GM21367 (cell line): ENCODE measurements around the gene MPG.

ENCODE experiments used
- ATAC-seq: cut with Tn5 transposase; IDR thresholded peaks from one replicate; pipeline ENCODE4 v1.9.1; 2021; ENCODE audit not compliant: unreplicated experiment

The MPG gene

DNA sequence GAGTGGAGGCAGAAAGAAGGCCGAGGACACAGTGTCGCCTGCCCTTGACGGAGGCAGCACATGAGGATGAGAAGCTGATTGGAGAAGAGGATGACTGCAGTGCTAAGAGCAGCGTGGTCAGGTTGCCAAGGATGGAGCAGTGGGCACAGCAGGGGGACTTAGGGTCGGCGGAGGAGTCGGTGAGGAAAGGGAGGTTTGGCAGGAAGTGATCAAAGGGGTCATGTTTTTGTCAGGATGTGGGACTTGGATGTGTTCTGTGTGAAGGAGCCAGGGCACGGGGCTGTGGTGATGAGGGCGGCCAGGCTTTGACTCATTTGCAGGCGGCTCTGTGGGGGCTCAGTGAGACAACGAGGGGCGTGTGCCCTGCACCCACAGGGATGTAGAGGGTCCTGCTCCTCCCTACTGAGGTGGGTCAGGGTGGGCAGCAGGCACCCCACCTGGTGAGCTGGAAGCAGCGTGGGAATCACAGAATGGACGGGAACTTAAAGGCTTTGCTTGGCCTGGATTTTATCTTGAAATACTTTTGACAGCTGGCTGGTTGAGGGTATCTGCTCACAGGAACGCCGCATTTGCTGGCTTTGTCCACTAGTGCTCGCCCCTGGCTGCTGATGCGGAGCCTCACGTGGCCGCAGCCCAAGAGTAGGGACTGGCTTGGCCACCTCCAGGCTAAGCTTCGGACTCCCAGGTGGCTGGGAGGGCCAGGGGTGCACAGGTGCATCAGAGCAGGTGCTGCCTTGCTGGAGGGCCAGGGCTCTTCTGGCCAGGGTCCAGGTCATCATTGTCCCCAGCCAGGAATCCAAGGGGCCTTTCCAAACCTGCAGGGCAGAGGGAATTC, 6.0 kb downstream of the MPG start:
- no peak for ATAC-seq

GRCh38 chr16:84718-85406, 6.8 kb downstream of the MPG start:
- peak; percentile 49 for ATAC-seq

DNA sequence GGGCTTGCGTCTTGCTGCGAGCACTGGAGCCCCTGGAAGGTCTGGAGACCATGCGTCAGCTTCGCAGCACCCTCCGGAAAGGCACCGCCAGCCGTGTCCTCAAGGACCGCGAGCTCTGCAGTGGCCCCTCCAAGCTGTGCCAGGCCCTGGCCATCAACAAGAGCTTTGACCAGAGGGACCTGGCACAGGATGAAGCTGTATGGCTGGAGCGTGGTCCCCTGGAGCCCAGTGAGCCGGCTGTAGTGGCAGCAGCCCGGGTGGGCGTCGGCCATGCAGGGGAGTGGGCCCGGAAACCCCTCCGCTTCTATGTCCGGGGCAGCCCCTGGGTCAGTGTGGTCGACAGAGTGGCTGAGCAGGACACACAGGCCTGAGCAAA, 7.4 kb downstream of the MPG start:
- ATAC-seq: no peak

DNA sequence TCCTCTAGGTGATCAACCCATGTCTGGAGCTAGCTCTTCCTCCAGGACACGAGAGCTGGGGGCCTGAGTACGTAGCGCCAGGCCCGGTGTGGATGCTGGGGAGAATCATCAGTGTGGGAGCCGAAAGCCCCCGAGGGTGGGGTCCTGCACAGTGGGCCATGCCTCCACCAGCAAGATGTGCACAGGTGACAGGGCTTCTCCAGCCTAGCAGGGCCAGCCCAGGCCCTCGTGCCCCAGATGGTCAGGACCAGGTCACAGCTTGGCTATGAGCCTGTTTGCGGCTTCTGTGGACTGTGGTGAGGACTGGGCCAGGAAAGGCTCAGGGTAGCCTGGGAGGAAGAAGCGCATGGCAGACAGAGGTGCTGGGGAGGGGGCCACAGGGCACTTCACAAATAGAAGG, 7.8 kb downstream of the MPG start:
- ATAC-seq: no peak

DNA sequence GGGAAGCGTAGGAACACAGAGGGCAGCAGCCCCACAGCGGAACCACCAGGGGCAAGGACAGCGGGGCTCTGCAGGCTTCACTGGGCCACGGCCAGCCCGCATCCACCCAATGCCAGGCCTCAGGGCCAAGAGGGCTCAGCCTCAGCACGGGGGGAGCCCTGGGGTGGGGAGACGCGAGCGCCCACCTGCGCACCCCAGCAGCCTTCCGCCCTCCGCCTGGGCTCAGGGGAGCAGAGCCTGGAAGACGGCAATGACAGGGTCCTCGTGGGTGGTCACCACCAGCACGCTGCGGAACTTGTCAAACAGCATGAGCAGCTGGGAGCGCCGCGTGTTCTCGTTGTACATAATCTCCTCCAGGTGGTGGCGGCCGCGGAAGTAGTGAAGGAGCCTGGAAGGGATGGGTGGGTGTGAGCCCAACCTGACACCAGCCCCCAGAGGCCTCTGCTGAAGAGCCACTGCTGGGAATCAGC, 8.5 kb downstream of the MPG start:
- no peak for ATAC-seq

GRCh38 chr16:88613-89012, 10.6 kb downstream of the MPG start:
- ATAC-seq: no peak

- no peak for ATAC-seq
These were observed 11.6 kb downstream of the MPG start for GRCh38 chr16:89391-90302.

GRCh38 chr16:91484-91883, 13.5 kb downstream of the MPG start:
- no peak for ATAC-seq

DNA sequence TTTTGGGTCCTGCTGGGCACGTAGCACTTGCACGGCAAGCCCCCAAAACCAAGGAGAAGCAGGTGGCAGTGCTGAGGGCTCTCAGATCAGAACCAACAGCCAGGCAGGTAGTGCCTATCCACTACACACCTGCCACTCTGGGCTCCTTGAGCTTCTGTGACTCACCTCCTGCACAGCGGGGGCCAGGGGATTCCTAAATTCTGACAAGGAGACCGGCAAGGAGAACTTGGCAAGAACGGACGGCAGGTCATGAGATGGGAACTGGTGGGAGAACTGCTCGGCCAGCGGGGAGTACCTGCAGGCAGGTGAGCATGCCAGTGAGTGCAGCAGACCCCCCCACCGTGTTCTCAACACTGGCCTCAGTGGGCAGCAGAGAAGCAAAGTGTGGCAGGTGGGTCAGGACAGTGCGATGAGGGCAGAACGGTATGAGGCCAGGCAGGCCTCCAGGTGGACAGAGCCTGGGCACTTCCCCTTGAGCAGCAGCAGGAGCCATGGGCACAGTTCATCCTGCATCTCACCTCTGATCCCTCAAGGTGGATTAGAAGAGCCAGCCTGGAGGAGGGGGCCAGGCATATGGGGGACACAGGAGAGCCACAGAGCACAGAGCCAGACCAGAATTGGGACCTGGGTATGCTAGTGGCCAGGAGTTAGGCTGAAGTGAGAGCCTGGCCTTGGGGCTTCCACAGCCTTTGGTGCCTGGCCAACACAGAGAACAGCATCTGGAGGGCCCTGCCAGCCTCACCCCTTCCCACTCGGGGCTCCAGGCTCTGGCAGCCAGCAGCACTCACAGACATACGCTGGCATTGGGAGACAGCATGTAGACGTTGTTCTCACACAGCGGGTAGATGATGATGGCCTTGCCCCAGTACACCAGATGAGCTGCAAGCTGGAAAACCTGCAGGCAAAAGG, 14.7 kb downstream of the MPG start:
- ATAC-seq: no peak

DNA sequence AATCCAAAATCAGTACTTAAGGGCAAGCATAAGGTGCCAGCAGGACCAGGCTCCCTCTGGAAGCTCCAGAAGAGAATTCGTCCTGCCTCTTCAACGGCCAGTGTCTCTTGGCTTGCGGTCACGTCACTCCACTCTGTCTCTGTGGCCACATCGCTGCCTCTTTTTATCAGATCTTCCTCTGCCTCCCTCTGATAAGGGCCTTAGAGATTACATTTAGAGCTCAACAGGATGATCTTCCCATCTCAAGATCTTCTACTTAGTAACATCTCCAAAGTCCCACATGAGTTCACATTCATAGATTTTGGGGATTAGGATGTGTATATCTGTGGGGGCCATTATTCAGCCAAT, 16.9 kb downstream of the MPG start:
- ATAC-seq: no peak

GRCh38 chr16:96935-97381, 18.9 kb downstream of the MPG start:
- no peak for ATAC-seq

DNA sequence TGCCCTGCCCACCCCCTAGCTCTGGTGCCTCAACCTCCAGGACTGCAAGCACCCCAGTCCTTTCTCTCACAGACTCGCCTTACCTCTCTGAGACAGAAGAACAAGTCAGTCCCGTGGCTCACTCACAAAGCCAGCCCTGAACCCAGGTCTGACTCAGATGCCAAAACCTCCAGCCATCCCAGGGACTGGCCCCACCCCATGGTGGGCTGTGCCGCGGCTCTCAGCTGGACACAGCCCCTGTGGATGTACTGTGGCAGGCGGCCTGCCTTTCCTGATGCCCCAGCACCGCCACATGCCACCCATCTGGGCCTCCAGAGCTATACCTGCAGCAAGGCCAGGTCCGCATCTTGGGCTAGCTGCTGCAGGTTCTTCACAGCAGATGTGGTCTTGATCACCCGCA, 19.8 kb downstream of the MPG start:
- no peak for ATAC-seq

GRCh38 chr16:100989-101388, 23.0 kb downstream of the MPG start:
- ATAC-seq: no peak

DNA sequence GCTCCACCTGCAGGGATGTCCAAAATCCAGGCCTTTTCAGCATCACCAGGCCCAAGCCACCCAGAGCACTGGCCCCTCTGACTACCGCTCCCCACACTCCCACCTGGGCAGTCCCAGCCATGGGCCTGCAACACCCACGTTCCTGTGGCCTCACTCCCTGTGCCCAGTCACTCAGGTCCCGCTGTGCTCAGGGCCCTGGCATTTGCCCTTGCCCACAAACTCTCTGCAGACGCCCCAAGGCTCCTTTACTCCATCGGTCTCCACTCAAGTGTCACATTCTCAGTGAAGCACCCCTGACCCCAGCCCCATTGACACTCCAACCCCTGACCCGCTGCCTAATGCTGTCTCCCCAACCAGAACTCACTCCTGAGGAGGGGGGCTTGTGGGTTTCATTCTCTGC, 23.6 kb downstream of the MPG start:
- no peak for ATAC-seq

DNA sequence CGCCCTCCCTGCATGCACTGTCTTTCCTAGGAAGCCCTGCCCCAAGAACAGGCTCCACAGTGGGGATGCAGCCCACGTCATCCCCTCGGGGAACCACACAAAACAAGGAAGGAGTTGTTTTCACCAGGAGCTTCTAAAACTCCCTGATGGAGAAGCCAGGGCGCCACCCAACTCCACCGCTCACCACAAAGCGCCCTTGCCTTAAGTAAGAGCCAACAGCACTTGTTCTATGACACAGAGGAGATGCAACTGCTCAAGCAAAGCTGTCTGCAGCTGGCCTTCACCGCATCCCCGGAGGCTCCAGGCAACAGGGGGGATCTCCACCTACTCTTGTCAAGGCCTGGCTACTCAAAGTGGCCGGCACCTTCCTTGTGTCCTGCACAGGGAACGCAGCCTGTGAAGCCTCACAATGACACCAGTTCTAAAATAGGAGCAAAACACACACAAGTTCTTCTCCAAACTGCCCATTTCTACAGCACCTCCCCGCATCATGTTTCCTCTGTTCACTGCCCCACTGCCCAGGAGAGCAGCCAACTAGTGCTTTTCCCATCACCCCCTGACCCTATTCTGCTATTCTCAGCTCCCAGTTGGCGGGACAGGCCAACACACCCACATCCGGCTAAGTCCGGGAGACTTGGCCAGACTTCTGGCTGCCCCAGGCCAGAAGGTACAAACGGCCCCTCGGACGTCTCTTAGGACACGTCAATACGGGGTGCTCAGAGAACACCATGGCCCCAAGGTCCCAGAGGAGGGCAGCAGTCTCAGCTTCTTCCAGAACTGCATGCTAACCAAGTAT, 24.2 kb downstream of the MPG start:
- ATAC-seq: no peak

GRCh38 chr16:104355-104754, 26.3 kb downstream of the MPG start:
- ATAC-seq: no peak

GRCh38 chr16:104928-105327, 26.9 kb downstream of the MPG start:
- ATAC-seq: no peak

DNA sequence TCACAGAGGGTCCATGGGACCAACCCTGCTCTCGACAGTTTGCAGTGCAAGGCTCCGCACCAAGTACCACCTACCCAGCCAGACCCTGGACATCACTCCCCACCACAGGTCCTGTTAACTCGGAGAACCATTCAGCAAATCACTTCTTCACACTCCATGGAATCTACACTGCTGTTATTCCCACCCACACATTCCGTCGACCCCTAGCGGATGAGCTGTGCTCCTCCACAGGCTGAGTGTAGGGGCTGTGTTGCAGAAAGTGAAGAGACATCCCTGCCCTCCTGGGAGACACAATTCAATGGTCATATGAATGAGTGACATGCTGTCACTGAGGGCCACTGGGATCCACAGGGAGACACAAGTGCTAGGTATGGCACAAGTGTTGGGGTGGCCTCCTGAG, 27.5 kb downstream of the MPG start:
- no peak for ATAC-seq

DNA sequence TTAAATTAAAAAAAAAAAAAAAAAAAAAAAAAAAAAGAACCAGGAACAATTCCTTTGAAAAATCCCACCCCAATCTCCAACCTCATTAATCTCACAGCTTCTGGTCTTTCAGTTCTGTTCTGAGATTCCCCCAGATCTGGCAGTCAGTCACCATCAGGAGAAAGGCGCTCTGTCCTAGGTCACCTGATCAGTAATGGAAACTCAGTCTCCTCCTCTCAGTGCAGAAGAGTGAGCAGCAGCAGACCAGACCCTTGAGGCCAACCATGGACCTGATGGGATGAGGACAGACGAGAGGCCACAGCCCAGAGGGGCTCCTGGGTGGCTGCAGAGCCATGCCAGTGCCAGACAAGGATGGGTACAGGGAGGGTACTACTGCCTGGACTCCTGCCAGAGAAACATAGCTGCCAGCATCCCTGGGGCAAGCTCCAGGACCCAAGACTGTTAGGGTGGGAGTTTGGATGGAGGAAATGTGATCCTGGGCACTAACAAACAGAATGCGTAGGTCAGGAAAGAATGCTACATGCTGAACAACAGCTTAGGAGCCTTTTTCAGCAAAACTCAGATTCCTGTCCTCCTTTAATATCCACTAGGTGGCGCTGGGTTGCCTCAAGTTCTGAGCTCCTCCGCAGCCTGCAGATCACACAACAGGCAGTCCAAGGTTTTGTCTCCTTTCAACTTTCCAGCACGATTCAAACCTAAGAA, 28.7 kb downstream of the MPG start:
- ATAC-seq: no peak
